NB4 (cell line): ENCODE results near the gene NSD1.

Experiments
- DNase-seq: peaks from one replicate; pipeline ENCODE4 v3.0.0; 2010; ENCODE audit warnings: low read depth
- H3K4me3 ChIP-seq: one replicate; pipeline ENCODE4 v1.5.1; 2011; ENCODE audit warnings: mild to moderate bottlenecking, low read depth, low read length, moderate library complexity
- MYC ChIP-seq: IDR thresholded peaks from 2 replicates; pipeline ENCODE4 v1.6.1; 2011; ENCODE audit warnings: low read depth, low read length
- POLR2A ChIP-seq: IDR thresholded peaks from 2 replicates; pipeline ENCODE4 v1.6.1; 2011; ENCODE audit warnings: mild to moderate bottlenecking; ENCODE audit not compliant: insufficient read length; ENCODE audit errors: extremely low read depth
- TF ChIP-seq, protein P1 (sequence below): IDR thresholded peaks from one replicate; pipeline ENCODE4 v1.5.1; 2012; ENCODE audit warnings: low read depth, low read length
- TF ChIP-seq, protein P2 (sequence below): IDR thresholded peaks from 2 replicates; pipeline ENCODE4 v1.6.1; 2011; ENCODE audit warnings: low read depth, low read length

The NSD1 gene

DNA sequence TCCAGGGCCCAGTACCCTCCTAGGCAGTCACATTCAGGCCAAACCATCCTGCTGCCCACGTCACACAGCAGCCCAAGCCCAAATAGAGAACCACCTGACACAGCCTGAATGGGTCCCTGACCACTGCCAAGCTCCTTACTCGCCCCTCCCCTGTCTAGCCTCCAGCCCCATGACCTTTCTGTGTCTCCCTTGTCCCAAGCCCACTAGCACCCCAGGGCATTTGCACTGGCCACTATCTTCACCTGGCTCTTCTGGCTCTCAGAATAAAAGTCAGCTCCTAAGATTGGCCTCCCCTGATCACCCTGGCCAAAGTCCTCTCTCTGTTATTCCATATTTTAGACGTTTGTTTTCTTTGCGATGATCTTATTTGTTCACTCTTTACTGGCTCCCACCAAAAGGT is 26.4 kb upstream of the NSD1 start:
- no peak for TF ChIP-seq POLR2A
- DNase-seq = no peak
- no peak overlapping the region for H3K4me3 ChIP-seq

DNA sequence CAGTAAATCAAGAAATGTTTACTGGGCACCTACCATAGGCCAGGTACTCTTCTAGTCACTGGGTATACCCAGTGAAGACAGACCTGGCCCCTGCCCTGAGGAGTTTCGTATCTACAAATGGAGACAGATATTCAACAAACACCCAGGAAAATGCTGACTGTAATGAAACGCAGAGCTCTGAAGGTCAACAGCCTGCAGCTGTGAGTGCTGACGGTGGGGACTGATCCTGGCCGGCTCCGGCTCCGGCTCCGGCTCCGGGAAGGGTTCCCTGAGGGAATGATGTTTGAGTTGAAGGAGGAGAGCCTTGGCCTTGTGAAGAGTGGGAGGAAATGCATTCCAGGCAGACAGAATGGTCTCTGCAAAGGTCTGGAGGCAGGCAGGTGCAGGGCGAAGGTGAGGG is 23.8 kb upstream of the NSD1 start:
- no peak for DNase-seq
- TF ChIP-seq, protein P1, sequence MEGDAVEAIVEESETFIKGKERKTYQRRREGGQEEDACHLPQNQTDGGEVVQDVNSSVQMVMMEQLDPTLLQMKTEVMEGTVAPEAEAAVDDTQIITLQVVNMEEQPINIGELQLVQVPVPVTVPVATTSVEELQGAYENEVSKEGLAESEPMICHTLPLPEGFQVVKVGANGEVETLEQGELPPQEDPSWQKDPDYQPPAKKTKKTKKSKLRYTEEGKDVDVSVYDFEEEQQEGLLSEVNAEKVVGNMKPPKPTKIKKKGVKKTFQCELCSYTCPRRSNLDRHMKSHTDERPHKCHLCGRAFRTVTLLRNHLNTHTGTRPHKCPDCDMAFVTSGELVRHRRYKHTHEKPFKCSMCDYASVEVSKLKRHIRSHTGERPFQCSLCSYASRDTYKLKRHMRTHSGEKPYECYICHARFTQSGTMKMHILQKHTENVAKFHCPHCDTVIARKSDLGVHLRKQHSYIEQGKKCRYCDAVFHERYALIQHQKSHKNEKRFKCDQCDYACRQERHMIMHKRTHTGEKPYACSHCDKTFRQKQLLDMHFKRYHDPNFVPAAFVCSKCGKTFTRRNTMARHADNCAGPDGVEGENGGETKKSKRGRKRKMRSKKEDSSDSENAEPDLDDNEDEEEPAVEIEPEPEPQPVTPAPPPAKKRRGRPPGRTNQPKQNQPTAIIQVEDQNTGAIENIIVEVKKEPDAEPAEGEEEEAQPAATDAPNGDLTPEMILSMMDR = no peak
- TF ChIP-seq POLR2A (no peak), MYC (no peak)
- TF ChIP-seq, protein P2, sequence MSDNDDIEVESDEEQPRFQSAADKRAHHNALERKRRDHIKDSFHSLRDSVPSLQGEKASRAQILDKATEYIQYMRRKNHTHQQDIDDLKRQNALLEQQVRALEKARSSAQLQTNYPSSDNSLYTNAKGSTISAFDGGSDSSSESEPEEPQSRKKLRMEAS = no peak
- H3K4me3 ChIP-seq = no peak overlapping the region

DNA sequence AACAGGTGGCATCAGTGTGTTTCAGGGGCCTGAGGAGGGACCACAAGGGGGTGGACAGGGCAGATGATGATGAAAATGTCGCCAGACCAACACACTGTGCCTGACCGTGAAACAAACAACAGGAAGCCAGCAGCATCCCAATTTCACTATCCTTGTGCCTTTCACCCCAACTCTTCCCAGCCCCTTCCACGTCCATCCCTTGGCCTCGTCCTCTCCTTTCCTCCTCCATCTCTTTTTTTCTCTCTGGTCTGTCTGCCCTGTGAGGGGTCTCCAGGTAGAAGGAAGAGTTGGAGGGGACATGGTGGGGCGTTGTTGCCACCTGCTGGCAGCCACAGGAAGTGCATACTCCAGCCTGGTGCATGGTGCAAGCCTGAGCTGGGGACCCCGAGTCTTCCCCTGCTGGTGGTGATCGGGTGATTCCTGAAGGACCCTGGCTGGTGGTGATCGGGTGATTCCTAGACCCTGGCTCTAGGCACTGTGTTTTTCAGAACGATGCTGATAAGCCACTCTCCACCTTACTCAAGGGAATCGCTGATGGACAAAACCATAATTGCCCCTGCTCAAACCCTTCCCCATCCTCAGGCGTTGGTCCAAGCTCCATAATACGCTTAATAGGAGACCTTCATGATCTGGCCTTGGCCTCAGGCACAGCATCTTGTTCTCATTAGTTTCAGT is 21.7 kb upstream of the NSD1 start:
- H3K4me3 ChIP-seq = no peak overlapping the region
- DNase-seq = peak; percentile 67
- TF ChIP-seq MYC = no peak
- TF ChIP-seq, protein P1 = peak; percentile 93
- TF ChIP-seq, protein P2 = no peak
- TF ChIP-seq POLR2A = no peak

DNA sequence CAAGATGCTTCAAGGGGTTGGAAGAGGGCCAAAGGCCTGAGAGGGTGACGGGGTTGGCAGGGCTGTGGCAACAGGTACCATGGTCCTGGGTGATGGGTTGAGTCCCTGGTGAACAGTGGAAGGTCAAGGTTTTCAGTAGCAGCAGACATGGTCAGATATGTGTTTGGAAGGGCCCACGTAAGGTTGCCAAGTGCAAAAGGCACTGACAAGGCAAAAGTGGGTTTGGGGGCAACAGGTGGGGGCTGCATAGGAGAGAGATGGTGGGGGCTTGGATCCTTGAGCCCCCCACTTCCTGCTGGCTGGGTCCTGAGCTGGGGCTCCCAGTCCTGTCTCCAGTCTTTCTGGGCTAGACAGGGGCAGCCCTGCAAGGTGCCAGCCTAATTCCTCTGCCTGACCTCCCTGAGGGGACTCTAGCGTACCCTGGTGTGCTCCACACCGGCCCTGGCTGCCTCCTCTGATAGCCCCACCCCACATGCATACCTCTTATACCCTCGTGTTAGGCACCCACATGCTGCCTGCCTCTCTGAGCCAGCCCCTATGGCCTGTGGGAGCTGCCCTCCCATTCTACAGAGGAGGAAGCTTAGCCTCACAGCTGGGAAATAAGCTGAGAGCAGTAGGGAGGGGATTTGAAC is 20.9 kb upstream of the NSD1 start:
- DNase-seq = no peak
- TF ChIP-seq, protein P2 = no peak
- TF ChIP-seq, protein P1 = no peak
- TF ChIP-seq POLR2A (no peak), MYC (no peak)
- no peak overlapping the region for H3K4me3 ChIP-seq

DNA sequence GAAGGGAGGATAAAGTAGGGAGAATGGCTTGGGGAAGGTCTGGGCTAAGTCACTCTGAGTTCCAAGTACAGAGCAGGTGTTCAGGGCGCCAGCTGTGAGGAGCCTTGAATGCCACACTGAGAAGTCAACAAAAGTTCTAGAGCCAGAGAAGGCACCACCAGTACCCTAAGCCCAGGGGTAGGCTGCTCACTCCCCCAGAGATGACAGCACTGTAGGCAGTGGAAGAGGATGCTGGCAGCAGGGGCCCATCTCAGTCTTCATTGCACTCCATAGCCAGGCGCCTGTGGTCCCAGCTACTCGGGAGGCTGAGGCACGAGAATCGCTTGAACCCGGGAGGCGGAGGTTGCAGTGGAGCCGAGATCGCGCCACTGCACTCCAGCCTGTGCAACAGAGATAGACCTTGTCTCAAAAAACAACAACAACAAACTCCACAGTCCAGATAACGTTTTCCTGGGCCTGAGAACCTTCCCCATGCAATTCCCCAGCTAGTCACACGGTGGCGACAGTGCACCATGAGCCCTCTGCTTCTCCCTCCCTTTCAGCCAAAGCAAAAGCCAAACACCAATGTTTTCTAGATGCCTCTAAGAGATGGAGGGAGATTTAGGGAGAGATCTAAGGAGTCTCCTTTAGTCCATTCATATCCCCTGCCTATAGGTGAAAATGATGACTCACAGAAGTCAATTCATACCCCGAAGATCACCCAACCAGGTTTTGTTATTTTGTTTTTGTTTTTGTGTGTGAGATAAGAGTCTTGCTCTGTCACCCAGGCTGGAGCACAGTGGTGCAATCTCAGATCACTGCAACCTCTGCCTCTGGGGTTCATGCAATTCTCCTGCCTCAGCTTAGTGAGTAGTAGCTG is 19.8 kb upstream of the NSD1 start:
- TF ChIP-seq, protein P1 = peak; percentile 99
- no peak for TF ChIP-seq MYC

DNA sequence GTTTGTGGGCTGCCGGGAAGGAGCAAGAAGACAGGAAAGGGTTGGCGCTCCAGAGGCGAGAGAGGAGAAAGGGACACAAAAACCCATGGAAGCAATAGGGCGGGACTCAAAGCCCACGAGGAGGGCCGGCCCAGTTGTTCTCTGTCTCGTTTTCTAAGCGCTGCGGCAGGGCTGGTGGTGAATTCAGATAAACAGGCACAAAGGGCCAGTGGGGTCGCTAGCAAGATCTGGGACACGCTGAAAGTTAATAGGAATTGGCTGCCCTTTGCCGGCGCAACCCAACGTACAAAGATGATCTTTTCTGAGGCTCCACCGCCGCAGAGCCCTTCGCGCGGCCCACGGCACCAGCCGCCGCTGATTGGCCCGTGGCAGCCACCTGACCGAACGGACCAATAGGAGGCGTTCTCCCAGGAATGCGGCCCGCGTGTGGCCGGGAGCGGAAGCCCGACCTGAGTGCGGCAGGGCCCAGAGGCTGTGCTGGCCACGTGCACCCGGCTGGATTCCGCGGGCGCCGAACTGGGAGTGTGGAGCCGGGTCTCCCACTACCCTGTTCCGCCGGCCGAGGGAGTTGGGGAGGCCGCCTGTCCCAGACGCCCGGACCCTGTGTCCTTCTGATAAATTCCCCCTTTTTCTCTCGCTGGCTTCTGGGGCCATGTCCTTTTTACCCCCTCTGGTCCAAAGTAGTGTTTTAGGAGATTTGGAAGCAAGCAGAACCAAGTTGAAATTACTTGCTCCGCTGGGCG is 16.8 kb upstream of the NSD1 start:
- H3K4me3 ChIP-seq = no peak overlapping the region
- DNase-seq = no peak
- TF ChIP-seq, protein P1 = no peak
- TF ChIP-seq MYC (no peak), POLR2A (no peak)
- TF ChIP-seq, protein P2 = no peak

More for the DNA sequence above, 19.8 kb upstream of the NSD1 start:
- DNase-seq = peak; percentile 74
- H3K4me3 ChIP-seq = no peak overlapping the region
